NCI-H510A (cell line): ENCODE measurements around the gene NFIA.

ENCODE experiments used
- DNase-seq: peaks from one replicate; lab custom pipeline; 2025; lab: John Stamatoyannopoulos, UW

The NFIA gene

DNA sequence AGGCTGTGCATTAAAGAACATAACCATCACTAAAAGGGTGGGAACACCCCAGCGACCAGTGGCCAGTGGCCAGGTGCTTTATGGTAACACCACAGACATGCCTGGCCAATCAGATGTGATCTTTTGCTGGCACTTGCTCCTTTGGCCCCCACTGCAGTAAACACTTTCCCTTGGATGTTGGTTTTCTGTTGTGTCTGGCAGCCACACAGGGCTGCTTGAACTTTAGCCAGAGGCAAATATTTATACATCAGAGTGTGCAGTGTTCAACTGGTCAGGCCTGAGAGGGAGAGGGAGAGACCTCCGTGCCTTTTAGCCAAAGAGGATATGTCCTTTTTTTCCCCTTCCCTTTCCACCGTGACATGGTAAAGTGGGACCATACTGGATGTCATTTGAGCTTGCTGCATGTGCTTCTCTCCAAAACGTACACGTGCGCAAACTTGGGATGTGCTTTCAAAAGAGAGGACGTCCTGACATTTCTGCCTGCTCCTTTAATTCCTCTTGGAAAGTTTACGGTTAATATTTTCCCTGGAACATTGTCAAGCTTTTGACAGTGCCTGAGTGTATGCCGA is 101.2 kb downstream of the NFIA start:
- no peak for DNase-seq

DNA sequence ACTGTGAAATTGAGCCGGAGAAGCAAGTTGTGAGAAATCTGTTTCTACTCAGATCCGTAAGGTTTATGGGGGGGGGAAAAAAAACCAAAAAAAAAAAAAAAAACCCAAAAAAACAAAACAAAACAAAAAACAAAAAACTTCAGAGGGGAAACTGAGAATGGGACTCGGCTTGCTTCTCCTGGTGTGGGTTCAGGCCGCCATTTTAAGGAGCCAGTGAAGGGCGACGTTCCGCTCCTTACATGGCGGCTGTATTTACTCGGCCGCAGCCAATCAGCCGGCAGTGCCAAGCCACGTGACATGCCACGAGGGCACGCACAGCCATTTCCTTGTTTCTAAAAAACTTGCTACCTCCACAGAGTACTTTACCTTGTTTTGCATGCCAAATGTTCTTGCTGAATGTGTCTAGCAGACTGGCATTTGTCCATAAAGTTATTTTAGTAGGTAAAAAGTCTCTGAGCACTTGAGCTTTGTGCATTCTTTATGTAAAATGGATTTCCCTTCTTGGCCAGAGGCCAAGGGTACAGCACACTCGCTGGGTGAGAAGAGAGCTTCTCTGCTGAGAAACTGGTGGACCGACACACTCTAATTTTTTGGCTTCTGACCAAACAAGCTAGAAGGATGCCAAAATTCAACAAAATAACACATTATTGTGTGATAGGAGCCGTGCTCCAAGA is 101.8 kb downstream of the NFIA start:
- DNase-seq = peak; percentile 25

DNA sequence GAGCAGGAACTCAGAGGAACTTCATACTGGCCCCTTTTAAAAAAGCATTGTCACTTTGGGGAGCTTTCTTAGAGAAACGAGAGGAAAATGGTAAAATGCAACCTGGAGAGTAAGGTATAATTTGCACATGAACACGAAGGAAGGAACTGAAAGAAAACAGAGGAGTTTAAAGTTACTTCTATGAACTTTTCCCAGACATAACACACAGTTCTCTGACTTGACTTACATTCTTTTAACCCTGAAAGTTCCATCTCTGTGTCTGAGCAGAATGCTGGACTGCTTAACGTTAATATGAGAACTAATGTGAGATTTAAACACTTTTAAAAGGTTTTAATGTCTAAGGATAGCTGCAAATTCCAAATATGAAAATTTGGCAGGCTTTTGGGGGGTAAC is 102.3 kb downstream of the NFIA start:
- no peak for DNase-seq

DNA sequence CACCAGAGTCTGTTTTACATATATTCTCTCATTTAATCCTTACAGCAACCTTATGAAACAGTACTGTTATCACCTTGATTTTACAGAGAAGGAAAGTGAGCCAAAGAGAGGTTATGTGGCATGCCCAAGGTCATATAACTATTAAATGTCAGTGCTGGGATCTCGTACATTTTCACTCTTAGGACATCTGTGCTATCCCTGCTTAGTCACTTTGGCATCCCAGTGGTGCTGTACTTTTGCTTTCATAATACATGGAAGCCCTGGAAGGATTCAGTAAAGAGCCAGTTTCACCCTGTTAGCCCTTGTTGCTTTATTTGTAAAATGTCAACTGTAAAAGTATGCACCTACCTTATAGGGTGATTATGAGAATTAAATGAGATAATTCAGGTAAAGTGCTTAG is 104.4 kb downstream of the NFIA start:
- DNase-seq = no peak

- DNase-seq = no peak
Measured at GRCh38 chr1:61187352-61188086, 105.2 kb downstream of the NFIA start.

DNA sequence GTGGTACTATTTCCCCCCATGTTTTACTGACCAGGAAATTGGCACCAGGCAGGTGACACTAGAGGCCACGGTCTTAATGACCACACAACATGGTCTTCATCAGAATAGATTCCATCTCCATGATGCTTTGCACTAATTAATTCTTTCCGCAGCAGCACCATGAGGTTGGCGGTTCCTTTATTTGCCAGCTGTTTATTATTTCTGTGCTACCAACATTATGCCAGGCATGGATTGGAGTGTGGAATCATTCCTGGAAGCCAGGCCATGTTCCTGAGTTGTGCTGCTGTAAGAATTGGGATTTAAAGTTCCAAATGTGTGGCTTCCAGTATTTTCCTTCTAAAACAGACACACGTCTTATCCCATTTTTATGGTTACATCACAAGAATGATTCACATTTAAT is 107.8 kb downstream of the NFIA start:
- no peak for DNase-seq

GRCh38 chr1:61190618-61191432 is 108.5 kb downstream of the NFIA start:
- DNase-seq = no peak

DNA sequence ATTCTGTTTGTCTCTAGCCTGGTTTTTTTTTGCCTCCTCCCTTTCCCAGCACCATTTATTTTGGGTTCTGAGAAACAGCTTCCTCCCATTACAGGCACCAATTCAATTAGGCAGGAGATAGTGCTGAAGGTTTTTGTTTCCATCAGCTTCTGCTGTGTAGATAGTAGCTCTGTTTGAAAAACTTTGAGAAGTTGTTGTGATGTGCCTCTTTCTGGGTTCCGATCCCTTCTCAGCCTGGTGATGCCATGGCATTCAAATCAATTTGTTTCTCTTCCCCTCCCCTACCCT is 109.0 kb downstream of the NFIA start:
- no peak for DNase-seq

DNA sequence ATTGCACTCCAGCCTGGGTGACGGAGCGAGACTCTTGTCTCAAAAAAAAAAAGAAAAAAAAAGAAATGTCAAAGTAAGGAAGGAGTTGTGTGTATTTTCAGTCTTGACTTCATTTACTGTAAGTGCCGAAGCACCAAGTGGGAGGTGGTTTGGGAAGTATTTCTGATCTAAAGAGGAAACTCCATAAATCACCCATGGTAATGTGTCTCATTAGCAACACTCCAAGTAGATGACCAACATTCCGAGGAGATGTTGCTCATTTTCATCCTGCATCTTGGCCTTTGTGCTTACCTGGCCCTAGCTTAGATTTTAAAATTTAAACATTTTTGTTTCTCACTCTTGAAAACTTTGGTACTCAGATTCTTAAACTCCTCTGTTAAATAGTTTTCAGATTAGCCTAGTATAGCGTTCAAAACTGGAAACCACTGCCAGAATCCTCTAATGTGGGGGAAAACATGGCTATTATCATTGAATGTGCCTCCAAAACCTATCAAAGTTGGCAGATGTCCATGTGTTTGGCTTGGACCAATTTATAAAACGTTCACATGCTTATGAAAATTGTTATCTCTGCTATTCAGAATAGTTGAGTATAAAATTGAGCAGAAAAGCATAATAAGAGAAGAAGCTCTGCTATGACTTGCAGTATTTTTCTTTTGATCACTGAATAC is 110.4 kb downstream of the NFIA start:
- no peak for DNase-seq

DNA sequence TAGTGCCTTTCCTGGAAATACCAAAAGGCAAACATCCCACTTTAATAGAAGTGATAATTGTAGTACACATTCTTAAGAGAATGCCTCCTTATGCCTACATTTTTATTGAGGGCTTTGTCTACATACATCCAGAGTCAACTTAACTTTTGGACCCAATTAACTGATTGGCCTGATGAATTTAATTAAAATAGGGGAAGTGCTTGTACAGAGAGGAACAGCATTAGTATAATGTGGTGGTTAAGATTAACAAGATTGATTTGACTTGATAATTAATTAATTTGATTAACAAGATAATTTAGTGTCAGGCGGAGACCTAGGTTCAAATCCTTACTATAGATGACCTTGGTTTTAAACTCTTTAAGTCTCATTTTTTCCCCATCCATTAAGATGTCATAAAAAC is 111.4 kb downstream of the NFIA start:
- no peak for DNase-seq

GRCh38 chr1:61198554-61198953 is 116.2 kb downstream of the NFIA start:
- DNase-seq = no peak

- no peak for DNase-seq
Measured at GRCh38 chr1:61201035-61201434, 118.7 kb downstream of the NFIA start.

GRCh38 chr1:61202854-61203598 is 120.7 kb downstream of the NFIA start:
- no peak for DNase-seq

- no peak for DNase-seq
Measured at GRCh38 chr1:61204528-61204927, 122.2 kb downstream of the NFIA start.

DNA sequence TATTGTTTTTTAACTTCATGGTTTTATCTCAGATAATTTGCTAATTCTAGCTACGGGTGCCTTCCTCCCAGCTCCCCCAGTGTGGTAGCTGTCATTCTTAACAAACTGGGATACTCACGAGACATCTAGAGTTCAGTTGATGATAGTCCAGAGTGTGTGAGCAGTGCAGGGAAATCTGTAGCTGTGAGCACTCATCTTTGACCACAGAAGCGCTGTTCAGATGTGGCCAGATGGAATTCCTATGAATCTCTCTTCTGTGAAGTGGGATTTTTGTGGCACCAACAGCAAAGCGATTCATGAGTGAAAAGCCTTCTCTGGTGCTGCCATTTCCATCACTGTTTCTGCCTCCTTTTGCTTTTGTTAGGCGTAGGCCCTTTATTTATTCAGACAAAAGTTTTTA is 125.1 kb downstream of the NFIA start:
- no peak for DNase-seq

DNA sequence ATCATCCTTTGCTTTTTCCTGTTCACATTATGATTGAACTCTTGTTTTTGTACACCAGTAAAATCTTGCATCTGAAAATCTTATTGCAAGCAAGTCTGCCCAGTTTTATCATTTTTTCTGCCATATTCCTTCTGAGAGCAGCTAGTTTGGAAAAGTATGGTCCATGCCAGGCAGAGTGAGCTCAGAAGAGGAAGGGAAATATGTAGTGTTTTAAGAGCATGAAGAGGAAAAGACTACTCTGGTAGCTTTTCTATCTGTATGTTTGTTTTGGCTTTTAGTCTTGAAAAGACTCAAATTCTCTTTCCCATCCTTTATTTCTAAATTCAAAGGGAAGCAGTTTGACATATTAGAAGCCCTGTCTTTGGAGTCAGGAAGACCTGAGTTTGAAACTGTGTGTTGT is 125.8 kb downstream of the NFIA start:
- no peak for DNase-seq

DNA sequence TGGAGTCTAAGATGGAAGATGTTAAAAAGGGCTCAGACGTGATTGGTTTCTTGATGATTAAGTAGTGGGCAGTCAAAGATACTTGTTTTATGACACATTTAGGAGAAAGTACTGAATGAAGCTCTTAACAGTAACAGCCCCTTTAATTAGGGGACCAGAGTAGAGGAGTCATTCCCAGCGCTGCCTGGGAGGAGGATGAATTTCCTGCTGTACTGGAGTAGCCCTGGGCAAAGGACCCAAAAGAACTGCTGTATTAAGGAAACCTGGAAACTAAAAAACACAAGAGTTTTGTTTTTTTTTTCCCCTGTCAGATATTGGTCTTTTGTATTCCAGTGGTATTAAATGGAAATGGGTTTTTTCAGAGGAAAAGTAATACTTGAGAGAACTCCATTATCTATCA is 126.5 kb downstream of the NFIA start:
- no peak for DNase-seq

DNA sequence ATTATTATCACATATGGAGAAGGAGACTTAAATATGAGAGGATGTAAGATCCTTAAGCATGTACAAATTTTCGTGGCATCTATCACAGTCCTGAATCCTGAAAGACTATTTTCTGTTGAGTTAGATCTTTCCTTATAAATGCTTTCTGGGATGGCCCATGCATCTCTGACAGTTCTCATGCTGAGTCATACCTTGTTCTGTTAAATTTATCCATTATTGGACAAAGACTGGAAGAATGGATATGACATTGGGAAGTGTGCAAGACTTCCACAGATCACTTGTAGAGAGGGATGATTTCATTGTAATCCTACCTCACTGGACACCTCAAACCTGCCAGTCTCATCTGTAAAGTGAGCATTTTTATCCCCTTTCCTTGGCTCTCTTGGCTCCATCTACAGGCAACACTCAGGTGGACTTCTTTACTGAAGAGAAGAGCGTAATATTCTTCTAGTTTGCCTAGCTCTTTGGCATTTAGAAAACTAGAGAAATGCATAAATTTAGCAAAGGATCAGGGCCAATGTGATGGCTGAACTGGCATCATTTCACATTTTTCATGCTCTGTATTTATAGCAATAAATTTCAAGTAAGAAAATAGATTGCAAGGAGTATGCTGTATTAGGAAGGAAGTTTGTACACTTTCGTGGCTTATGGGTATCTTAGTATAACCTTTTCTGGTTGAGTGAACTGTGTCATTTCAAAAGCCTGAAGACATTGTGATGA is 128.2 kb downstream of the NFIA start:
- no peak for DNase-seq

DNA sequence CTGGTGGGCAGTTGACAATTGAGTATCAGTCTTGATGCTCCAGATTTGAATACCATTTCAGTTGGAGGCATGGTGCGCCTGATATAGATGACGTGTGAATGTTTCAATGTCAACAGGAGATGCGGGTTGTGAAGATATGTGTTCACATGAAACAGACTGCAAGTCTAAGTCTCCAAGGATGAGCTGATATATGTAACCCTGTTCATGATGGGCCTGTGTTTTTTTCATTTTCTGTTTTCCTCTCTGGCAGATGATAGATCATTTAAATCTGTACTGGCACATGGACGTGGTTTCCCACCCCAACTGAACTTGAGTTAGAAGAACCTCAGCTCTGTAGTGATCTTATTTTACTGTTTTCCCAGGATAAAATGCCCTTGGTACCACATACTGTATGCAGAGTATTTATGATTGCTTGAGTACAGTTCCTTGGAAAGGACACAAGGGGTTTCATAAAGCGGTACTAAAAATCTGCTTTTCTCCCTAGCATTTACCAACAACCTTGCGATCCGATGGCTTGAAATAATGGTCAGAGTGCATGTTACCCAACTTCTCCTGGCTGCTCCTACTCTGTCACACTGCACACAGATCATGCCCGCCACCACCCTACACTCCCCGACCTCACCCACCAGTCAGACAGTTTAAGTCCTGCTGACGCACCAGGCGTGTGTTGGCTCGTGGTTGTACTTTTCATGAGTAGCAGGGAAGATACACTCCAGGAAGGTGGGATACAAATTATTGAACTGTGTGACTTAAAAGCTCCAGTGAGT is 131.1 kb downstream of the NFIA start:
- no peak for DNase-seq

DNA sequence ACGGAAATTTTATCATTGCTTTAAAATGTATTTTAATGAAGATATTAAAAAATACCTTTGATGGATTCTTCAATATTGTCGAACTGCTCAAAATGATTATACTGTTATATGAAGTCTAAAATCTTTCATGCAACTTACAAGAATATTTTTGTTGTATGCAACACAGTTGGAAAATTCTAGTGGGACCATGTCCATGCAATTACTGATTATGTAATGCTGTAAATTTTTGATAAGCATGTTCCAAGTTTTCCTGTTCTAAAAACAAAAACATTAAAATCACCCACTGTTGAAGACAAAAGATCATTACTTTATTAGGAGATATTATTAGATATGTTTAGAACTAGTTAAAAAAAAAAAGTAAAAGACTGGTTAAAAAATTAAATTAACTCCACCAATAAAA is 132.8 kb downstream of the NFIA start:
- no peak for DNase-seq
